Islet precursor cell (in vitro differentiated cells): ENCODE data around the gene UBE2E1.
"Not testable (repeated sequence)": the region's sequence is repeated elsewhere in the genome, so short reads cannot be mapped to it uniquely, and the experiment has no call there.

Experiments used
- DNase-seq: peaks from one replicate; pipeline ENCODE4 v3.0.0-alpha.2; 2018

The UBE2E1 gene

DNA sequence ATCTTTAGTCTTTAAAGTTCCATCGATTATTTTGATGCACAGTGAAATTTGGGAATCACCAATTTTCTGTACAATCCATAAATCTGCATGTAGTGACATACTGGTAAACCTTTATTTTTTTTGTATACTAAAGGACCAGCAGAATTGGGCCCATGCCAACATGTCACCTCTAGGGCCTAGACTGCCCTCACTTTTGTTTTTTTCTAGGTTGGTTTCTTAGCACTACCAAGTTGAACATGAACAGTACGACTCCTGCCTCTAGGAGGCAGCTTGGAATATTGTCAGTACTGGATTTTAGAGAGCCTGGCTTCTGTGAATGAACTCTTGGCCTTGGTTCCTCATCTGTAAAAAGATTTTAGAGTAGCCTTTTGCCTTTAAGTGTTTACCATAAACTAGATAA lies 78.7 kb downstream of the UBE2E1 start:
- no peak for DNase-seq

DNA sequence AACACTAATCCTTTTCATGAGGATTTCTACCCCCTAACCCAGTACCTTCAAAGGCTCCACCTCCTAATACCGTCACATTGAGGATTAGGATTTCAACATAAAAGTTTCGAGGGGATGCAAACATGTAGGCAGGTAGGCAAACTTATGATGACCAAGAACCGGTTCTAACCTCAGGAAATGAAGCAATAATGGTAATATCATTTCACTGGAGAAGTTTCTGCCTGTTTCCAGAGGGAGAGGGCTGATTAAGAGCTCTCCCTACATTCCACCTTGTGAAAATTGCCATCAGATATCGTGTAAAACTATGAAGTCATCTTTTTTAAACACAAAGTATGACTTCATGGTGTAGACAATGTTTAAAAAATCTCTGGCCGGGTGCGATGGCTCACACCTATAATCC lies 79.5 kb downstream of the UBE2E1 start:
- DNase-seq = no peak

DNA sequence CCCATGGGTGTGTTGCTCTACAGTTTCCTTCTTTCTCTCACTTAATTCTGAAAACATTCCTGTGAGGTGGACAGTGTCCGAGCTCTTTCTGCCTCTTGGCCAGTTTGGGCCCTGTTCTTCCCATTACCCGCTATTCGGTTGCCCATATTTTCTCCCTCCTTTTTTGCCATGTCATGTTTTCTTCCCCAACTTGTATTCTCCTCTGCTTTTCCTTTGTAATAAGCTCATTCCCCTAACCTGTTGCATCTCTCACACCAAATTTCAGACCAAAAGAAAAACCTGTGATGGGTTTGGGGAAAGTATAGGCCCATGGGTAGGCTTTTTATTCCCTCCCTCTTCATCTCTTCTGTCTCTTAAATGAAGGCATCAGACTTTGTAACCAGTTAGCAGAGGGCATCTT lies 80.6 kb downstream of the UBE2E1 start:
- no peak for DNase-seq

DNA sequence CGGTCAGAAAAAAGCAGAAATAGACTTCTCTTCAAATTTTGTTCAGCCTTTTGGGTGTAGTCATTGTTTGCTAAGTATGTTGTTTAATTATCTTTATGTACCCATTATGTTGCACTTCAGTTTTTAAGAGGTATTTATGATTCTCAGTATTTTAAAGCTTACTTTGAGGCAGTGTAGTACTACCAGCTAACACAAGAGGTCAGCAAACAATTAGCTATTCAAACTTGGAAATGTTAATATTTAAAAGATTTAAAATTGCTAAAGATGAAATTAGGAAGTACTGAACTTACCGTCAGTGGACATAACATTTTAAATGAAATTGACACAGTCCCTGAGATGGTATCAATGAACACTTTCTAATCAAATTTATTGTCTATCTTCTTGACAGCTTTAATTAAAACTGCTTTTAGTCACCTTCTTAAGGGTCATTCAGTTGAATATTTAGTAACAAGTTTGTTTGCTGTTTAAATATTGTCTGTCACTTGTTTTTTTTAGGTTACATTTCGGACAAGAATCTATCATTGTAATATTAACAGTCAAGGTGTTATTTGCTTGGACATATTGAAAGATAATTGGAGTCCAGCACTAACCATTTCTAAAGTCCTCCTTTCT lies 83.0 kb downstream of the UBE2E1 start:
- DNase-seq = no peak

DNA sequence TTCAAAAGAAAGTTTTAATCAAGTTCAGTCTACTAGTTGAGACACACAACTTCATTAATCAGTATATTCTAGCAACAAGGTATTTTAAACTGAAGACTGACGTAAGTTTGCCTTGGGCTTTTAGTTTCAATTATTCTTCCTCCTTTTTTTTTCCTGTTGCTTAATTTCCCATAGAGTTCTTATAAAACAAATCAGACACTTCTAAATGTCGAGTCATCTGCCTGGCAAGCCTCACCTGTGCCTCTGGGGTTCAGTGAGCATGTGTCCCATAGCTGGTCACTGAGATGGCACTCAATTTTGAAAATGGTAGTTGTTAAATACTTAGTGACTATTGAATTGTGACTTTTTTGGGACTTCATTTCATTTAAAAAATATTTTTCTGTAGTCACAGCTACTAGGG lies 83.6 kb downstream of the UBE2E1 start:
- no peak for DNase-seq

DNA sequence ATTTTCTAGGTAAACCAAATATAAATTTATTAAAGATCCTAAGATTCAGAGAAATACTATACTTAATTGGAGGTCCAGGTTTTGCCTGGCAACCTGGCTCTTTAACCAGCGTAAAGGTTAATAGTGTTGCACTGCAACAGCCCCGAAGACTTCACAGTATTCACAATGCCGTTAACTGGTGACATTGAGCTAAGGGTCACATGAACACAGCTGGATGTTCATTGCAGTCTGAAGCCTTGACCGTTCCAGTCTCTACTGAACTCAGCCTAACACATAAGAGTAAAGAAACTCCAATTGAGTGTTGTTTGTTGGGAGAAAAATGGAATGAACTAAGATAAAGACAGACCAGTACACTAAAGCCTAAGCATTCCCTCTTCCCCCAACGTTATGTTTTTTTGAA lies 84.2 kb downstream of the UBE2E1 start:
- DNase-seq = no peak

DNA sequence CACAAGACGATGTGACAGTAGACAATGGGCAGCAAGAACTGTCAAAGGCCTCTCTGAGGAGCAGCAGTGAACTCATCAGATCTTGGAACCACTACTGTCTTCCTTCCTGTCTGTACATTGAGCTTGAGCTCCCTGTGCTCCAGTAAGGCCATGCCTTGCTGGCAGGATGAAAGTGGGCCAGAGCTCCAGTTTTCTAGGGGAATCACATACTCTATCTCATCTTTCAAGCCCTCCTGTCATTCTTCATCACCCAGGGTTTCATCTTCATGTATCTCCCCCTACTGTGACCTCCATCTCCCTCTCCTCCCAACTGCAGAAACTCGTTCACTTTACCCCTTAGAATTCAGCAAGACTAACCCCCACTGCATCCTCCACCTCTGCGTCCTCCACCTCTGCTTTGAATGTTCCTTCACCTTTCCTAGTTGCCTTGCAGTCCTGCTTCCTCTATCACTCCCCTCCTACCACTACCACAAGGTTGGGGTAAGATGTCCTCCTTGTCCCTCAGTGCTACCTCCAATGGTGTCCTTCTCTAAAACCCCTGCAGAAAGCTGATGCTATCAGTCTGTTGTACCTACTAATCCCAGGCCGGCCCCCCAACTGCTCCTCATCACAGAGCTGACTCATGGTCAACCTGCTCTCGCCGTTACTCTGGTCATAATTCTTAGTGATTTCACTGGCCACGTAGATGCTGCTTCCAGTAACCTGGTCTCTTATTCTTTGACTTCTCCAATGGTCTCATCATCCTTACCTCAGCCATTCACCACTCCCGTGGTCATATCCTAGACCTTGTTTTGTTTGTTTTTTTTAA lies 88.7 kb downstream of the UBE2E1 start:
- DNase-seq = no peak

DNA sequence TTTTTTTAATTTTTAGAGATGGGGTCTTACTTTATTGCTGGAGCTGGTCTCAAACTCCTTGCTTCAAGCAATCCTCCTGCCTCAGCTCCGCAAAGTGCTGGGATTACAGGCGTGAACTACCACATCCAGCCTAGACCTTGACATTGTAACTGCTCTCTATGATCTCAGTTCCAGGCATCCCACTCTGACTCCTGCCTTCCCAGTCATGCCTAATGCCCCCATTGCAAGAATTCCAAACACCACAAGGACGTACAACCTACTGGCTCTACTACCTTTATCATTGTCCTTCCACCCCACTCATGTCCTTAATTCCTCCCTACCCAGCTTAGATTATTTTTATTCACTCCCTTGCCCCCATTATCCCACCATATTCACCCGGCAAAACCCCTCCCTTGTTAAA lies 89.4 kb downstream of the UBE2E1 start:
- no peak for DNase-seq

DNA sequence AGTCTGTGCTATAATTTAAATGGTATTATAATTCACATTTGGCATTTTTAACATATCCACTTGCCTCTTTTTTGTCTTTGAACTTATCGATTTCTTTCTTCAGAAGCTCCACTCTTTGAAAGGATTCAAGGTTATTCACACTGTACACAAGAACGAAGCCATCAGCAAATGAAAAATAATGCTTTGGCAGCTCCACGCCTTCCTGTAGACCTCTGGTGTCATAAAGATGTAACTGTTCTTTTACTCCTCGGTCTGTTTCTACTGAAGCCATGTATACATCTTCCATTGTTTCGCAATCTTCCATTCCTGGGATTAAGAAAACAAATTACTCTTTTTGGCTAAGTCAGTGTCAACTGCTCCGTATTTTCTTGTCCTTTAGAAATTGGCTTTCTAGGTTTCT lies 95.0 kb downstream of the UBE2E1 start:
- DNase-seq = no peak

DNA sequence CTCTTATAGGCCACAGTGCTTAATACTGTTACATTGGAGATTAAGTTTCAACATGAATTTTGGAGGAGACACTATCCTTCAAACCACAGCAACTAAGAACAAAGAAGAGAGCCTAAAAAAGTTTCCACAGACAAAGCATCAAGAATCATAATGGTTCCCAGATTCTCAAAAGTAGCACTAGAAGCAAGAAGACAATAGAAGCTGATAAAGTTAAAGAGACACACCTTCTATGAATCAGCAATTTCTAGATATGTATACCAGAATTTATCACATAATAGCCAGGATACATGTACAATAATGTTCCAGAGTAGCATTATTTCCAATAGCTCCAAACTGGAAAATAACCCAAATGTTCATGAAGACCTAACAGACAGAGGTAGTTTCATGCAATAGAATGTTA lies 98.8 kb downstream of the UBE2E1 start:
- DNase-seq = no peak

DNA sequence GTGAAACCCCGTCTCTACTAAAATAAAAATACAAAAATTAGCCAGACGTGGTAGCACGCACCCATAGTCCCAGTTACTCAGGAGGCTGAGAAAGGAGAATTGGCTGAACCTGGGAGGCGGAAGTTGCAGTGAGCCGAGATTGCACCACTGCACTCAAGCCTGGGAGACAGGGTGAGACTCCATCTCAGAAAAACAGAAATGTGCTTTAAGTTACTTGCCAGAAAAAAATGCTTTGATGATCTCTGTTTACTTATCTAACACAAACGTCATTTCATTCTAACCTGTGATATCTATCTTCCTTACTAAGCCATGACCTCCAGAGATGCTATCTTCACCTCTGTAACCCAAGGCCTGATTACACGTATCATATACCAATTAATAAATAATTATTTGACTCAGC lies 103.6 kb downstream of the UBE2E1 start:
- no peak for DNase-seq

DNA sequence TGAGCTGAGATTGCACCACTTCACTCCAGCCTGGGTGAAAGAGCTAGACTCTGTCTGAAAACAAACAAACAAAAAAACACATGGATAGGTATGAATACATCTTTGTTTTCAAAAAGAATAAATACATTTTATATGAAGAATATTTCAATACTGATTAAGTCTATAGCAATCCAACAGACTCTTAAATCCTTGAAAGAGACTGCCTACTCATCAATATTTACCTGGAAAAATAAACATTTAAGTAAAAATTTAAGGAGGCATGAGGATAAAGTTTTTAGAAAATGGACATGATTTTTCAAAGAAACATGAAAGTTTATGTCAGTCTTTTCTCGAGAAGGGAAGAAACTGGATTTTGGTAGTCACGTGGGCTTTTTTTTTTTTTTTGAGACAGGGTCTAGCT lies 105.6 kb downstream of the UBE2E1 start:
- DNase-seq = no peak

DNA sequence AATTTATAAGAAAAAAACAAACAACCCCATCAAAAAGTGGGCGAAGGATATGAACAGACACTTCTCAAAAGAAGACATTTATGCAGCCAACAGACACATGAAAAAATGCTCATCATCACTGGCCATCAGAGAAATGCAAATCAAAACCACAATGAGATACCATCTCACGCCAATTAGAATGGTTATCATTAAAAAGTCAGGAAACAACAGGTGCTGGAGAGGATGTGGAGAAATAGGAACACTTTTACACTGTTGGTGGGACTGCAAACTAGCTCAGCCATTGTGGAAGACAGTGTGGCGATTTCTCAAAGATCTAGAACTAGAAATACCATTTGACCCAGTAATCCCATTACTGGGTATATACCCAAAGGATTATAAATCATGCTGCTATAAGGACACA lies 106.6 kb downstream of the UBE2E1 start:
- DNase-seq = not testable (repeated sequence)

DNA sequence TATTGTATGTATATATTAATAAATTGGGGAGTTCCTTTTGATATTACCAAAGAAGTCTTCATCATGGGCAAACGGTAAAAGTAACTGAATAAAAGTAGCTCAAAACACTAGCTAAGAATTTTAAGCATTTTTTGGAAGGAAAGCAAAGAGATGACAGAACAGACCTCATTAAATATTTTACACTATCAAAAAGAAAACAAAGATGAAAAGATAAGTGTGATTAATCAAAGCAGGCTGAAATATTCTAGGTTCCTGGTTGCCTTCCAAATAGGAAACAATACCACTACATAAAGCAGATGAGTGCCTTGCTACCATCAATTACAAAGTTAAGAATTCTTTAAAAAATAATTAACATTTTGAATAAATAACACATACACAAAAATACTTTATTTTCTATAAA lies 107.4 kb downstream of the UBE2E1 start:
- DNase-seq = no peak

DNA sequence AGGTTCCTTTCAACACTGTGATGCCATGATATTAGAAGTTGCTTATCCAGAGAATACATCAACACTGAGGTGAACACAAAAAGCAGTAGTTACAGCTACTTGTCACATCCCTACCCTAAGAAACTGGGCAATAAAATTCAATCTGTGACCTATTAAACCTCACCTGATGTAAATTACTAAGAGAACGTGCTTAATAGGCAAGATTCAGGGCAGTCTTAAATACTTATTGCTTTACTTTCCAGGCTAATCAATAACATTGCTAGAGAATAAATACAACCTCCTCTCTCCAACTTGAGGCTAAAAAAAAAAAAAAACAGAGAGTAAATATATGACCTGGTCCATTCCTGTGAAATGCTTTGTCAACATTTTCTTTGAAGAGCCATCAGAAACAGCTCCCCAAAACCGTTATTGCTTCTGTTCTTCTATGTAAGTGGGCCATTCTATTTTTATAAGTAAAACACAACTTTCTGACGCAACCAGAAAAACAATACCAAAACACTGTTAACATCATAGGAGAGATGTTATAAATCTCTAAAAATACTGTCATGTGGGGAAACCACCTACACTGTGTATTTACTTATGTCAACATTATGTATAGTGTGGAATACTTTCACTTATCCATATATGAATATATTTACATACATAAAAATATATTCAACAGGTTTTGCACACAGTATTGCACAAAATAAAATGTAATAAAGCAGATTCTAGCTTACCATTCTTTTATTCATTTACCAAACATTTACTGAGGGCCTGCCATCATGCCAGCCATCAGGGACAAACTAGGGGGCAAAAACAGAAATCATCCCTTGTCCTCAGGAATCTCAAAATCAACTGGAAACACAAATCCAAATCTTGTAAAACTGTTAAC lies 108.4 kb downstream of the UBE2E1 start:
- DNase-seq = no peak

DNA sequence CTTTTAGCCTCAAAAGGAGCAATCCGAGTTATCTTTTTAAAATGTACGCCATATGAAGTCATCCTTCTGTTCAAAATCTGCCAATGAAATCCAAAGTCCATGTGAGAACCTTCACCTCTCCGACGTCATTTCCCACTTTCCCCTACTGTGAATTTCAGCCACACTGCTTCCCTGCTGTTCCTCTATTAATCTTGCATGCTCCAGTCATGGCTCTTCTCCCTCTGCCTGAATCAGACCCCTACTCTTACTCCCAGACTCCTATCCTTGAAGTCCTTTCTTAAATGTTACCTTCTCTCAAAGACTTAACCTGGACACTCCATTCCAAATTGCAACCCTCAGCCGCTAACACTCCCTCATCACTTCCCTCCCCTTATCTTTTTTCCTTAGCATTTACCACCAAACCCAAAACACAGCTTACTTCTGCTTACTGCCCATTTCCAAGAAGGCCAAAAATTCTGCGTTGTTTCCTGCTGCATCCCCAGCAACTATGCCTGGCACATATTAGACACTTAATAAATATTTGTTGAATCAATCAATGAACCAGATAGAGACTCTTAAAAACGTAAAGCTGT lies 109.9 kb downstream of the UBE2E1 start:
- DNase-seq = no peak

DNA sequence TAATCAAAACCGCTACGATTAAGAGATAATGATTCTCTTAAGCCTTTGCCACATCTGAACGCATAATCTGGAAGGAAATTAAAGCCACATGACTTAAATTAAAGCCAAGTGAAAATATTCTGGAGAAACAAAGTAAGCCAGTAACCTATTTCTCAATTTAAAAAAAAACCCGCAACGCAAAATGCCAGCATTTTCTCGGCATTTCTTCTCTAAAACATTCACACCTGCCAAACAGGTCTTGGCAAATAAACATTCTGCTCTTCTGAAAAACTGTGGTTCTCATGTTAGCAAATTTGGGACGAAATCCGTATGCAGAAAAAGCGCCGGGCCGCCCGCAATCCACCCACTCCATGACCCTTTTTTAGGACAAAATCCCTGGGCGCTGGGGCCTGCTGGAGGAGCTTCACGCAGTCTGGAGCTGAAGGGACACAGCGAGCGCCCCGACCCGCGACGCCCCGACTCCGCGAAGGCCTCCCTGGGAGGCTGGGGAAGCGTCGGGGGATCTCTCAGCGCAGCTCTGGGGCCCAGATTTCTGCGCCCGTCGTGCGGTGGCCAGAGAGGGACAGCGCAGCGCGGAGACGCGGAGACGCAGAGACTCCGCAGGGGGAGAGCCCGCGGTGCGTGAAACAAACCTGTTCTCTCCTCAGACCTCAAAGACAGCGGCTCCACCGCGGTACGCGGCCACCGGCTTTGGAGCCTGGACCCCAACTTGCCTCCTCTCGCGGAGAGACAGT lies 110.6 kb downstream of the UBE2E1 start:
- no peak for DNase-seq

DNA sequence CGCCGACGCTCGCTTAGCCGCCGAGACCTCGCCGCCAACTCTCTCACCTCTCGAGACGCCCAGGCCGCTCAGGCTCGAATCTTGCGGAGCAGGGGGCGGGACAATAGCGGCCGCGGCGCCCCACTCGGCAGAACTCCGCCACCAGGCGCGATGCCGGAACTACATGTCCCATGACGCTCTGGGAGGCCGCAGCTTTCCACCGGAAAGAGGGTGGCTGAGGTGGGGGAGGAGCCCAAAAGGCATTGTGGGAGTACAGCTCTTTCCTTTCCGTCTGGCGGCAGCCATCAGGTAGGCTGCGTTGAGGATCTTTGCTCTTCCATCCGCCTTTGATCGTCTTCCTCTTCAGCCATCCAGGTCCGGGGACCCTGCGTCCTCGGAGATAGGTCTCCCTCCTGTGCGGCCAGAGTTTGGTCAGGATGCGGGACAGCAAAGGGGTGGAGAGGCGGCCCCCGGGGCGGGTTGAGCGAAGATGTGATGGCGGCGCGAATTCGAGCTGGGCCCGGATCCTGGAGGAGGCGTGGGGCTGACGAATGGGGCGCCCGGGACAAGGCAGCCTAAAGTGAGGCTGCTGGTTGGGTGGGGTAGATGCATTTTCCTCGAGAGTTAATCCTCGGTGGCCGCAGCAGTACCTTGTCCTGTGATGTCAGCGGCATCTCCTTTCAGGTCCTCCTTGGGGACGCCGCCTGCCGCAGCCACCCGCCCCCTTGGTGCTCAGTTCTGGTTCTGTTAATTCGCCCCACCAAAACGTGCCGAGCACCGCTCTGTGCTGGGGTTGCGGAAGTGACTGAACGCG lies 111.3 kb downstream of the UBE2E1 start, which contains the start of the genes NKIRAS1 and RPL15:
TSS of gene NKIRAS1 (minus strand) at position 105 of the 793 bp plus-strand sequence. CDS start 6,086 bp downstream, outside the sequence.
TSS of gene RPL15 (plus strand) at position 247 of the 793 bp plus-strand sequence. CDS start 728 bp downstream, outside the sequence.
- DNase-seq = peak; percentile 99

DNA sequence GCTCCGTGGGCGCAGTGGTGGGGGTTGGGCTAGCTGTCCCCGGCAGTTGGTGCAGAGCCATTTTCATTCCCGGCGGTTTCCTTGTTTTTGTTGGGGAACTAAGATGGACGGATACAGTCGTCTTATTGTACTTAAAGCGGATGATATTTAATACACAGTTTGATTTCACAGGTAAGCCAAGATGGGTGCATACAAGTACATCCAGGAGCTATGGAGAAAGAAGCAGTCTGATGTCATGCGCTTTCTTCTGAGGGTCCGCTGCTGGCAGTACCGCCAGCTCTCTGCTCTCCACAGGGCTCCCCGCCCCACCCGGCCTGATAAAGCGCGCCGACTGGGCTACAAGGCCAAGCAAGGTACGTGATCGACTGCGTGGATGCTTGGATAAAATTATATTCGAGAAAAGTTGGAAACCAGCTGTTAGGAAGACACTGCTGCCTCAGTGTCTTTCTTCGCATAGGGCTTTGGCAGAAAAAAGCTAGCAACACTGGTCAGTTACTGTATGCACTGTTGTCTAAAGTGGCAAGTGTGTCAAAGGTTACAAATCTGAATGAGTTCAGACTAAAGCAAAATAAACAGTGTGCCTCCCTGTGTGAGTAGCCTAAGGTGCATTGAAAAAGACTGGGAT lies 112.0 kb downstream of the UBE2E1 start:
- not testable (repeated sequence) for DNase-seq

DNA sequence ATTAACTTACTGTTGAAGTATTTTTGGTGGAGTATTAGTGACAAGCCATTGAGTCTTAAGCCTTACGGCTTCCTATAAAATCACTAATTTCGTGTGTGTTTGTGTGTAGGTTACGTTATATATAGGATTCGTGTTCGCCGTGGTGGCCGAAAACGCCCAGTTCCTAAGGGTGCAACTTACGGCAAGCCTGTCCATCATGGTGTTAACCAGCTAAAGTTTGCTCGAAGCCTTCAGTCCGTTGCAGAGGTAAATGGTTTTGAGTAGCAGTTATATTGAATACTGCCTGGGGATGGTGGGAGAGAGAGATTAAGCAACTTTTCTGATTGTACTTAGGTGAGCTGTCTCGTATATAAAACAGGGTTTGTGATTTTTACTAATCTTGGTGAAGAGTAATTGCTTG lies 112.6 kb downstream of the UBE2E1 start:
- DNase-seq = not testable (repeated sequence)

DNA sequence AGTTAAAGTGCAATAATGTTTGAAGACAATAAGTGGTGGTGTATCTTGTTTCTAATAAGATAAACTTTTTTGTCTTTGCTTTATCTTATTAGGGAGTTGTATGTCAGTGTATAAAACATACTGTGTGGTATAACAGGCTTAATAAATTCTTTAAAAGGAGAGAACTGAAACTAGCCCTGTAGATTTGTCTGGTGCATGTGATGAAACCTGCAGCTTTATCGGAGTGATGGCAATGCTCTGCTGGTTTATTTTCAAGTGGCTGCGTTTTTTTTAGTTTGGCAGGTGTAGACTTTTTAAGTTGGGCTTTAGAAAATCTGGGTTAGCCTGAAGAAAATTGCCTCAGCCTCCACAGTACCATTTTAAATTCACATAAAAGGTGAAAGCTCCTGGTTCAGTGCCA lies 113.9 kb downstream of the UBE2E1 start:
- no peak for DNase-seq
